Prostate gland (tissue), 2 donors: Measurements from ENCODE around the gene BEAN1. TPM values are rescaled to one million over a fixed set of nuclear protein-coding genes. Genes with fewer than 3 reads are reported as not detected.

Source experiments
- DNase-seq: peaks from one replicate; pipeline ENCODE4 v3.0.0-alpha.2; 2019; ENCODE audit warnings: low spot score
- H3K27ac ChIP-seq, 2 donors: fragments of 200-600 bp; sonication (generic); 2 replicates each; pipeline ENCODE4 v1.5.1; 2017 to 2019
- H3K27me3 ChIP-seq: fragments of 200-600 bp; sonication (generic); replicated peaks from 2 replicates; pipeline ENCODE4 v1.5.1; 2019; ENCODE audit not compliant: insufficient read depth
- H3K36me3 ChIP-seq, 2 donors: fragments of 200-600 bp; sonication (generic); 1 replicate in 1 of 2; 2 replicates in 1 of 2; pipeline versions ENCODE4 v1.5.1 to v1.8.1; 2017 to 2019
- H3K4me1 ChIP-seq: fragments of 200-600 bp; sonication (generic); replicated peaks from 2 replicates; pipeline ENCODE4 v1.5.1; 2019
- H3K4me3 ChIP-seq, 2 donors: fragments of 200-600 bp; sonication (generic); 2 replicates each; pipeline ENCODE4 v1.5.1; 2017 to 2019
- H3K9me3 ChIP-seq: fragments of 200-600 bp; sonication (generic); 2 replicates; pipeline ENCODE4 v1.5.1; 2017
- CTCF ChIP-seq, 4 experiments: fragments of 200-600 bp in 2 of 4; fragments of 450-650 bp in 2 of 4; sonication (generic) in 2 of 4; IDR thresholded peaks; 1 replicate in 3 of 4; 2 replicates in 1 of 4; pipeline ENCODE4 v1.5.1; 2016 to 2019; ENCODE audit warnings: antibody characterized with exemption in 4 of 4, mild to moderate bottlenecking in 2 of 4, moderate library complexity in 2 of 4
- POLR2A ChIP-seq: fragments of 450-650 bp; IDR thresholded peaks from one replicate; pipeline ENCODE4 v1.6.1; 2016; ENCODE audit warnings: antibody characterized with exemption, mild to moderate bottlenecking
- POLR2AphosphoS5 ChIP-seq: sonication (generic); formaldehyde crosslinking; IDR thresholded peaks from one replicate; pipeline ENCODE4 v1.6.1; 2017; ENCODE audit warnings: antibody characterized with exemption
- WGBS: methylation state at CpG from one replicate; pipeline ENCODE4 v1.1.5; 2018; 5-methylcytosine and 5-hydroxymethylcytosine counted together
- intact Hi-C: fragments of 100-400 bp; cut with DNase I; formaldehyde crosslinking; loops from one replicate; pipeline ENCODE4 v1.14.2; 2022
- total RNA-seq, 2 donors: library from RNA; depleted of rRNA; stranded (reverse); fragments of >200 nt; gene quantifications; one replicate each; pipeline ENCODE4 v1.1.0, GENCODE V29; 2016

BEAN1 gene
- total RNA-seq, 2 donors from 2014 or later: 0.14 to 0.51 TPM

DNA sequence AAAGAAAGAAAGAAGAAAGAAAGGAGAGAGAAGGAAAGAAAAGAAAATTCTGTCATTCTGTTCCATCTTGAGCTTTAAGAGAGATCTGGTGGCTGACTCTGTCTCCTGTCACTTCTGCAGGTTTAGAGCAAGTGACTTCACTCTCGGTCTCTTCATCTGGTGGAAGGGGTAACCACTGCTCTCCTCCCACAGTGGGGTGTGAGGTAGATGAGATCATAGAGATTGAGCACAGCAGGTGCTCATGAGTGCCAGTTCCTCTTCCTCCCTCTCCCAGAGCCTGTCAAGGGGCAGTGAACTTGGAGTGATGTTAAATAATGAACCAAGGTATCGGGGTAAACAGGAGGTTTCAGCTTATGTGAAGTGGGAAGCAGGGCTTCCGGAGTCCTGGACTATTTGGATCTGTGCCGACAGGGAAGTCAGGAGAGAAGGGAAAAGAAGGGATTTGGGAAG, 47.7 kb downstream of the BEAN1 start:
- Histone ChIP-seq H3K27me3 (no peaks in the 10 kb centered on the region), H3K27ac (no peak overlapping the region), H3K4me3 (no peak overlapping the region), H3K36me3 (no peaks in the 10 kb centered on the region), H3K4me1 (no peaks in the 10 kb centered on the region), H3K9me3 (no peaks in the 10 kb centered on the region)
- TF ChIP-seq POLR2A (no peak), CTCF (IDR thresholded peaks at IDR 0.05) (no peak), POLR2AphosphoS5 (no peak)
- 46% methylated on average over 4 of the region's 4 CpGs for WGBS
- intact Hi-C loops: loop anchor here (5.0 kb wide), 2 partner anchors 78 to 178 kb away; partner anchors contain the start of genes CKLF and TK2
- no peak for DNase-seq

- H3K9me3 ChIP-seq: no peaks in the 10 kb centered on the region
- intact Hi-C loops: loop anchor here (5.0 kb wide), 2 partner anchors 77 to 177 kb away; partner anchors contain the start of genes CKLF and TK2
- H3K4me1 ChIP-seq: no peaks in the 10 kb centered on the region
- DNase-seq: no peak
- H3K27ac ChIP-seq: no peak overlapping the region
- WGBS: 86% methylated on average over 2 of the region's 2 CpGs
- no peaks in the 10 kb centered on the region for H3K36me3 ChIP-seq
- H3K4me3 ChIP-seq: no peak overlapping the region
- TF ChIP-seq POLR2AphosphoS5: no peak
- no peak for TF ChIP-seq CTCF (IDR thresholded peaks at IDR 0.05)
- no peak for TF ChIP-seq POLR2A
- no peaks in the 10 kb centered on the region for H3K27me3 ChIP-seq
Observed at GRCh38 chr16:66475232-66475631, 48.1 kb downstream of the BEAN1 start.

- WGBS: 65% methylated on average over 8 of the region's 8 CpGs
- Histone ChIP-seq H3K27ac (no peak overlapping the region), H3K4me1 (no peaks in the 10 kb centered on the region), H3K36me3 (no peaks in the 10 kb centered on the region), H3K27me3 (no peaks in the 10 kb centered on the region), H3K9me3 (no peaks in the 10 kb centered on the region), H3K4me3 (no peak overlapping the region)
- TF ChIP-seq POLR2A (no peak), POLR2AphosphoS5 (no peak), CTCF (IDR thresholded peaks at IDR 0.05) (no peak)
- intact Hi-C loops: loop anchor here (5.0 kb wide), 2 partner anchors 76 to 176 kb away; partner anchors contain the start of genes CKLF and TK2
- DNase-seq: no peak
Observed at GRCh38 chr16:66476328-66477027, 49.4 kb downstream of the BEAN1 start.

- WGBS: 66% methylated on average over 2 of the region's 2 CpGs
Observed at GRCh38 chr16:66477028-66477515, 50.0 kb downstream of the BEAN1 start.

More at GRCh38 chr16:66477028-66477515, 50.0 kb downstream of the BEAN1 start:
- Histone ChIP-seq H3K4me1 (no peaks in the 10 kb centered on the region), H3K27me3 (no peaks in the 10 kb centered on the region), H3K27ac (no peak overlapping the region), H3K9me3 (no peaks in the 10 kb centered on the region), H3K36me3 (no peaks in the 10 kb centered on the region), H3K4me3 (no peak overlapping the region)
- no peak for DNase-seq
- intact Hi-C loops: loop anchor here (5.0 kb wide), 2 partner anchors 75 to 175 kb away; partner anchors contain the start of genes CKLF and TK2
- no peak for TF ChIP-seq POLR2AphosphoS5
- no peak for TF ChIP-seq CTCF (IDR thresholded peaks at IDR 0.05)
- TF ChIP-seq POLR2A: no peak
